ENCODE measurements around the gene PLPP7.
"Not testable (repeated sequence)": the region's sequence is repeated elsewhere in the genome, so short reads cannot be mapped to it uniquely, and the experiment has no call there.

PLPP7 gene

GRCh38 chr9:131331996-131332395 is 42.5 kb downstream of the PLPP7 start:
- DNase-seq (ENCODE audit: low read depth) = not testable (repeated sequence)

DNA sequence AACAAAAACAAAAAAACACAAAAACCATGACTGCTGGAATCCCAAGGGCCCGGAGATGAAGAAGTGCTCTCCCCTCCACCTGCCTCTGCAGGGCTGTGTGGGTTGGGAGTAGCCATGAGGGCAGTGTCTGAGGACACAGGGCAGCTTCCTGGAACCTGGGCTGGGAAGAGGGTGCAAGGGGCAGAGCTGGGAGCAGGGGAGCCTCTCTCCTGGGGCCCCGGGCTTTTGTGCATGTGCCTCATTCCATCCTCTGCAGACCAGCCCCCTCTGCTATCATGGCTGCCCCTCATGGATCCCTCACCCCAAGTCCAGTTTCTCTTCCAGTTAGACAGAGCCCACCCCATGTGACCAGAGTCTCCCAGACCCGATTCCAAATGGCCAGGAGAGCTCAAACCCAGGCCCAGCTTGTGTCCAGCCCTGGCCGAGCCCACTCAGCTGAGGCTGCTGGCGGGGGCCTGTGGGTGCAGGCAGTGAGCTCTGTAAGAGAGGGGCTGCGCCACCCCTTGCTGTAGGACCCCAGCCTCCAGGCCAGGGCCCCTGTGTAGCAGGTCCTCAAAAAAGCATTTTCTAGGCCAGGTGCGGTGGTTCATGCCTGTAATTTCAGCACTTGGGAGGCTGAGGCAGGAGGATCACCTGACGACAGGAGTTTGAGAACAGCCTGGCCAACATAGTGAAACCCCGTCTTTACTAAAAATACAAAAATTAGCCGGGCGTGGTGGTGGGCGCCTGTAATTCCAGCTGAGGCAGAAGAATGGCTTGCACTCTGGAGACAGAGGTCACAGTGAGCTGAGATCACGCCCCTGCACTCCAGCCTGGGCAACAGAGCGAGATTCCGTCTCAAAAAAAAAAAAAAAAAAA is 44.5 kb downstream of the PLPP7 start:
- DNase-seq (ENCODE audit: low read depth) = no peak

- DNase-seq (ENCODE audit: low read depth) = no peak
Measured at GRCh38 chr9:131334629-131335367, 45.3 kb downstream of the PLPP7 start.

DNA sequence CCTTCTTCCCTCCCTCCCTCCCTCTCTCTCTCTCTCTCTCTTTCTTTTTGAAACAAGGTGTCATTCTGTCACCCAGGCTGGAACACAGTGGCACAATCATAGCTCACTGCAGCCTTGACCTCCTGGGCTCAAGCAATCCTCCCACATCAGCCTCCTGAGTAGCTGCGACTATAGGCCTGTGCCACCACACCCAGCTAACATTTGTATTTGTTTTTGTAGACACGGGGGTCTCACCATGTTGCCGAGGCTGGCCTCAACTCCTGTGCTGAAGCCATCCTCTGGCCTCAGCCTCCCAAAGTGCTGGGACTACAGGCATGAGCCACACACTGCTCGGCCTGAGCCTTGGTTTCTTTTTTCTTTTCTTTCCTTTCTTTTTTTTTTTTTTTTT is 45.8 kb downstream of the PLPP7 start:
- DNase-seq (ENCODE audit: low read depth) = no peak

- DNase-seq (ENCODE audit: low read depth) = no peak
Measured at GRCh38 chr9:131337131-131337848, 47.8 kb downstream of the PLPP7 start.

DNA sequence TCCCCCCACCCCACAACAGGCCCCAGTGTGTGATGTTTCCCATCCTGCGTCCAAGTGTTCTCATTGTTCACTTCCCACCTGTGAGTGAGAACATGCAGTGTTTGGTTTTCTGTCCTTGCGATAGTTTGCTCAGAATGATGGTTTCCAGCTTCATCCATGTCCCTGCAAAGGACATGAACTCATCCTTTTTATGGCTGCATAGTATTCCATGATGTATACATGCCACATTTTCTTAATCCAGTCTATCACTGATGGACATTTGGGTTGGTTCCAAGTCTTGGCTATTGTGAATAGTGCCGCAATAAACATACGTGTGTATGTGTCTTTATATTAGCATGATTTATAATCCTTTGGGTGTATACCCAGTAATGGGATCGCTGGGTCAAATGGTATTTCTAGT is 49.7 kb downstream of the PLPP7 start:
- DNase-seq (ENCODE audit: low read depth) = not testable (repeated sequence)

- not testable (repeated sequence) for DNase-seq (ENCODE audit: low read depth)
Measured at GRCh38 chr9:131344931-131345535, 55.5 kb downstream of the PLPP7 start.

GRCh38 chr9:131346559-131346958 is 57.0 kb downstream of the PLPP7 start:
- DNase-seq (ENCODE audit: low read depth) = no peak

DNA sequence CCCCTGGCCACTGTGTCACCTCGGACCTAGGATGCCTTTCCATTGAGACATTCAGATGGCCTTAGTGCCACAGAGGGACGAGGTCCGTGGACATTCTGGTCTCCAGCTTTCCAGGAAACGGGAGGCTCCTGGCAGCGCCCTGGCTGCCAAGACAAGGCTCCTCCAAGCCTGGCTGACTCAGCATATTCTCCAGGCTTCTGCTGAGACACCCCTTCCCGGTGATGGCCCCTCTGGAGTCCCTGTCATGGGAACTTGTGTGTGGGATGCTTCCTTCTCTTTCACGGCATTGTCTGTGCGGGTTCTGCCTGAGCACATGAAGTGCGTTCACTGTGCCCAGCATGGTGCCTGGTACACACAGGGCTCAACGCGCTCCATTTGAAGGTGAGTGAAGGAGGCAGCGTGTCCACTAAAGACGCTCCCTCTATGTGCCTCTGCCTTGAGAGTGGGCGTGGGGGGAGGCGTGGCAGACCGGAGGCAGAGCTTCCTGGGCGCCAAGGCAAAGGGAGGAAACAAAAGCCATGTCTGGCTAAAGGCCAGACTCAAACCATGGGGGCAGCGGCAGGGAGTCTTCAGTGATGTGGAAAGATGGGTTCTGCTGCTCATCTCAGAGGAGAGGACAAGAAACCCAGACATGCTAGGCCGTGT is 58.0 kb downstream of the PLPP7 start:
- no peak for DNase-seq (ENCODE audit: low read depth)

DNA sequence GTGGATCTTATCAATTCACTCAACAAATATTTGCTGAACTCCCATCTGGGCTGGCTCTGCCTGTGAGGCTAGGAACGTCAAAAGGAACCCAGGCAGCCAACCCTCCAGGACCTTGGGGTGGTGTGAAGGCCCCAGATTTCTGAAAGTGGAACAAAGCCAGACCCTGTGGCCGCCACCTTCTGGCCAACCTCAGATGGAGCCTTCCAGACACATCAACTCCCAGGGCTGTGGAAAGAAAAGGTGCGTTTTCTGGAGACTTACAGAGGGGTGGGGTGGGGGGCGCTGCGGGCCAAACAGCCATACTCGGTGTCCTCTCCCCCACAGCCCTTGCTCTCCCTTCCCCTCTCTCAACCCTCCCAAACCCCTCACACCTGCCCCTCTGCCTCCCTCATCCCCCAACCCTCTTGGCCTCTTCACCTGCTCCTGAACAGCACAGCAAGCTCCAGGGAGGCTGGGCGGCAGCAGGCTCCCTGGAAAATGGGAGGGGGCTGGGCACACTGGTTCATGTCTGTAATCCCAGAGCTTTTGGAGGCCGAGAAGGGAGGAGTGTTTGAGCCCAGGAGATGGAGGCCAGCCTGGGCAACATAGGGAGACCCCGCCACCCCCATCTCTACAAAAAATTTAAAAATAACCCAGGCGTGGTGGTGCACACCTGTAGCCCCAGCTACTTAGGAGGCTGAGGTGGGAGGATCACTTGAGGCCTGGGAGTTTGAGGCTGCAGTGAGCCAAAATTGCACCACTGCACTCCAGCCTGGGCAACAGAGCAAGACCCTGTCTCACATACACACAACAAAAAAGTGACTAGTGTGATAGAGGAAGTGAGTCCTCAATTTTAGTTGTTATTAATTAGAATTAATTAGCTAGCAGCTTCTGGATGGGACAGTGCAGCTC is 59.4 kb downstream of the PLPP7 start:
- DNase-seq (ENCODE audit: low read depth) = no peak

- no peak for DNase-seq (ENCODE audit: low read depth)
Measured at GRCh38 chr9:131349522-131349880, 60.0 kb downstream of the PLPP7 start.

DNA sequence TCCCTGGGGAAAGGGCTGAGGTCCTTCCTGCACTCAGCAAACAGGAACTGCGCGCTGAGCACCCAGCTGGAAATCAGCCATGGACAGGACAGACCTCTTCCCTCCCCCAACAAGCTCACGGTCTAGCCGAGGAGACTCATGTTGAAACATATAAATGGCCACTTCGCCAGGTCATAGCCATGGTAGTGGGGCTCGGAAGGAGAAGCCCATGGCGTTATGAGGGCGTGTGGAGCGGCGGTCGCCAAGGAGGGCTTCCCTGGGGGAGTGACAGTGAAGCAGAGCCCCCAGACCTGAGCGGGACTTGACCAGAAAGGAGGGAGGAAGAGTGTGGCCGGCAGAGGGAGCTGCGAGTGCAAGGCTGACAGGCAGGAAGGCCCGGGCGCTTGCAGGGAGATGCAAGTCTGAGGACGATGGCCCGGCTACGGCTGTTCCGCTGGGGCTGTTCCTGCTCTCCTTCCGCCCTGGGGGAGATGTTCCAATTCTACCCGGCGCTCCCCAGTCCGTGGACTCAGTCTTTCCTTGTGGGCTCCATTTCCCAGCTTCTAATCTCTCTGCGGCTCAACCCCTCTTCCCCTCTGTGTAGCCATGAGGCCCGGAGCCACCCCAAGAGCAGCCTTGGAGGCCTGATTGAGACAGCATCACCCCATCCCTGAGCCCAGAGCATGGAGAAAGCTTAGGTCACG is 60.5 kb downstream of the PLPP7 start:
- DNase-seq (ENCODE audit: low read depth) = peak; percentile 85

GRCh38 chr9:131356479-131356878 is 67.0 kb downstream of the PLPP7 start:
- DNase-seq (ENCODE audit: low read depth) = not testable (repeated sequence)

DNA sequence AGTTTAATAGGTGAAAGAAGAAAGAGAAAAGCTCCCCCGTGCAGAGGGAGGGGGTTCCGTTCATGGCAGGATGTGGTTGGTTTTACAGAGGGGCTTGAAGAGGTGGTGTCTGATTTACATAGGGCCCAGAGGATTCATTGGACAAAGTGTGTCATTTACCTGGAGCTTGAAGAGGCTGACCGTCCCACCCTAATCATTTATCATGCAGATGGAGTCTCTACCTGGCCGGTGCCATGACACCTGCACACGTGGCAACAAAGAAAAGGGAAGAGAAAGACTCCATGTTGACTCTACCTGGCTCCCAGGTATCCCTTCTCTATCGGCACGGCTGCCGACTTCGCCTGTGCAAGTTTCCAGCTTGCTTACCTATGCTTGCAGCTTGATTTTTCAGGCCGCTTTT is 69.0 kb downstream of the PLPP7 start:
- no peak for DNase-seq (ENCODE audit: low read depth)
